ENCODE data around the gene CDKL5.

CDKL5 gene

GRCh38 chrX:18425199-18426003, at the start of gene CDKL5:
TSS of gene CDKL5 (plus strand) at chrX:18425608. CDS start at chrX:18507097, 81,489 bp downstream.
- TF ChIP-seq CTCF (IDR thresholded peaks at IDR 0.05) (no peak), ZFX (IDR thresholded peaks at IDR 0.05; ENCODE audit: borderline replicate concordance) (no peak)
- H3K27ac ChIP-seq = no peak within 1 kb of the TSS

GRCh38 chrX:18377796-18378195, 47.6 kb upstream of the CDKL5 start:
- no peak overlapping the region for H3K27ac ChIP-seq
- TF ChIP-seq ZFX (IDR thresholded peaks at IDR 0.05; ENCODE audit: borderline replicate concordance) (no peak), CTCF (IDR thresholded peaks at IDR 0.05) (peak; percentile 68)

GRCh38 chrX:18389966-18390365, 35.4 kb upstream of the CDKL5 start:
- TF ChIP-seq ZFX (IDR thresholded peaks at IDR 0.05; ENCODE audit: borderline replicate concordance) = no peak
- peak; percentile 24 for TF ChIP-seq CTCF (IDR thresholded peaks at IDR 0.05)
- no peak overlapping the region for H3K27ac ChIP-seq

DNA sequence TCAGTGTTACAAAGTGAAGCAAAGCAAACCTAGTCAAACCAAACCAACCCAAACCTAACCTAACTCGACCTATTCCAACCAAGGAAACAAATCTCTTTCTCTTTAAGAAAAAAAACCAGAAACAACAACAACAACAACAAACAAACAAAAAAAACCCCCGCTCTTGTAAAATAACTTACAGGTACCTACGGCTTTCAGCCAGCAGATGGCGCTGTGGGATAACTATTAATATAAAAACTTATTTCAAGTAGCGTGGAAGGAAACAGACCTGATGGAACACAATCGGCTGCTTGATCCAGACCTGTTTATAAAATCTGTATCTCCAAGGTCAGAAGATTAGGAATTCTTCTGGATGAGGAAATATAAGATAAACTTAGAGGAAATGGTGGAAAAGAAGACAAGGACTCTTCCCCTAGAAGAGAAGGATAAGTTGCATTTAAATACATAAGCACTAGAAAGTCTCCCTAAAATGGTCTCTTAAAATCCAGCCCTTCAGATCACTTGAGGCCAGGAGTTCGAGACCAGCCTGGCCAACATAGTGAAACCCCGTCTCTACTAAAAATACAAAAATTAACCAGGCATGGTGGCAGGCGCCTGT, 34.4 kb upstream of the CDKL5 start:
- TF ChIP-seq CTCF (IDR thresholded peaks at IDR 0.05) (peak; percentile 30), ZFX (IDR thresholded peaks at IDR 0.05; ENCODE audit: borderline replicate concordance) (no peak)
- no peak overlapping the region for H3K27ac ChIP-seq

DNA sequence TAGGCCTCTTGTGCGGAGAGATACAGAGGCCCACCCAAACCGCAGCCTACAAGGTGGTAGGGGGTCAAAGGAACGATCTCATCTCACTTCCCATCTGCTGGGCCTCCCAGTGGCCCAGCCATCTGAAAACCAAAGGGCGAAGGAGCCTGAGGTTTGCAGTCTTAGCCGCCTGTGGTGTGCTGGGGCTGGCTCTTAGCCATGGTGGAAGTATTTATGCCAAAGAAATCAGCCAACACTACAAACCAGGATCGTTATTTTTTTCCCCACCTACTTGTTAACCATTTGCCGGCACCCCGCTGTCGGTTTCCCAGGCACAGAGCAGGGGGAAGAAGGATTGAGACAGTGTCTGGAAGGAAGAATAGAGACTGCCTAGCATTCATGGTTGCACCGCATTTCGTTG, 30.9 kb upstream of the CDKL5 start:
- no peak overlapping the region for H3K27ac ChIP-seq
- no peak for TF ChIP-seq ZFX (IDR thresholded peaks at IDR 0.05; ENCODE audit: borderline replicate concordance)
- no peak for TF ChIP-seq CTCF (IDR thresholded peaks at IDR 0.05)

- TF ChIP-seq CTCF (IDR thresholded peaks at IDR 0.05) = no peak
- no peak for TF ChIP-seq ZFX (IDR thresholded peaks at IDR 0.05; ENCODE audit: borderline replicate concordance)
- H3K27ac ChIP-seq = no peak overlapping the region
Measured at GRCh38 chrX:18401848-18402213, 23.6 kb upstream of the CDKL5 start.
